Spleen (tissue), 11 donors: ENCODE data around the gene GALNTL6. TPM values are rescaled to one million over a fixed set of nuclear protein-coding genes. Genes with fewer than 3 reads are reported as not detected.

Source experiments
- DNase-seq: peaks from one replicate; pipeline ENCODE4 v3.0.0-alpha.2; 2020
- H3K27ac ChIP-seq, 8 donors: fragments of 200-600 bp; sonication (generic) in 7 of 8; 1 replicate in 4 of 8; 2 replicates in 4 of 8; pipeline versions ENCODE4 v1.5.0 to v1.8.0; 2016 to 2021; ENCODE audit warnings: inconsistent platforms in 4 of 8, mild to moderate bottlenecking in 4 of 8, moderate library complexity in 1 of 8
- H3K27me3 ChIP-seq, 7 donors: fragments of 200-600 bp; sonication (generic) in 6 of 7; replicated peaks in 1 of 7; 1 replicate in 4 of 7; 2 replicates in 3 of 7; pipeline versions ENCODE4 v1.5.0 to v1.8.0; 2016 to 2021; ENCODE audit warnings: inconsistent platforms in 3 of 7, mild to moderate bottlenecking in 1 of 7
- H3K36me3 ChIP-seq, 6 donors: fragments of 200-600 bp; sonication (generic) in 5 of 6; 1 replicate in 4 of 6; 2 replicates in 2 of 6; pipeline versions ENCODE4 v1.5.0 to v1.8.0; 2016 to 2021; ENCODE audit warnings: inconsistent platforms in 2 of 6
- H3K4me1 ChIP-seq, 6 donors: fragments of 200-600 bp; sonication (generic) in 5 of 6; 1 replicate in 3 of 6; 2 replicates in 3 of 6; pipeline versions ENCODE4 v1.5.0 to v1.8.0; 2016 to 2021; ENCODE audit warnings: inconsistent platforms in 3 of 6
- H3K4me3 ChIP-seq, 8 donors: fragments of 200-600 bp; sonication (generic) in 7 of 8; 1 replicate in 4 of 8; 2 replicates in 4 of 8; pipeline versions ENCODE4 v1.5.0 to v1.8.0; 2016 to 2021; ENCODE audit warnings: inconsistent platforms in 4 of 8, mild to moderate bottlenecking in 4 of 8, moderate library complexity in 2 of 8
- H3K9me3 ChIP-seq, 8 donors: fragments of 200-600 bp; sonication (generic) in 7 of 8; 1 replicate in 4 of 8; 2 replicates in 4 of 8; pipeline versions ENCODE4 v1.5.0 to v1.8.0; 2016 to 2021; ENCODE audit warnings: inconsistent platforms in 4 of 8
- CTCF ChIP-seq, 11 experiments: fragments of 200-600 bp in 7 of 11; fragments of 450-650 bp in 4 of 11; sonication (generic) in 4 of 11; IDR thresholded peaks in 8 of 11; conservative IDR thresholded peaks in 3 of 11; 1 replicate in 7 of 11; 2 replicates in 4 of 11; pipeline versions ENCODE4 v1.4.0 to v1.8.0; 2016 to 2021; ENCODE audit warnings: antibody characterized with exemption in 11 of 11, inconsistent platforms in 4 of 11, mild to moderate bottlenecking in 1 of 11
- POLR2A ChIP-seq, 3 donors: fragments of 450-650 bp; IDR thresholded peaks; one replicate each; pipeline ENCODE4 v1.5.1; 2017; ENCODE audit warnings: antibody characterized with exemption in 3 of 3, mild to moderate bottlenecking in 1 of 3
- POLR2AphosphoS5 ChIP-seq, 3 donors: sonication (generic); formaldehyde crosslinking; IDR thresholded peaks; one replicate each; pipeline ENCODE4 v1.5.1; 2017; ENCODE audit warnings: antibody characterized with exemption in 3 of 3
- WGBS, 5 donors: extraction: QIAGEN DNeasy Blood & Tissue Kit in 3 of 5; methylation state at CpG; one replicate each; pipeline versions ENCODE4 v1.1.5 to v1.1.7; 2013 to 2018; 5-methylcytosine and 5-hydroxymethylcytosine counted together
- intact Hi-C: fragments of 100-400 bp; cut with DNase I; formaldehyde crosslinking; loops from one replicate; pipeline ENCODE4 v1.15.0; 2023; ENCODE audit warnings: low total_unique reads
- polyA plus RNA-seq, 3 donors: library from polyadenylated mRNA; stranded (reverse); fragments of 200-250 nt; gene quantifications; one replicate each; pipeline ENCODE4 v1.2.1, GENCODE V29; 2013
- total RNA-seq, 7 donors: library from RNA; depleted of rRNA in 3 of 7; stranded (reverse); fragments of >200 nt in 3 of 7; fragmentation: NEBNext Ultra II Directional in 4 of 7; extraction: Animal tissue kit (Norgen Biotek cat#: 25700) in 4 of 7; gene quantifications; one replicate each; pipeline versions ENCODE4 v1.1.0 to v1.2.1, GENCODE V29; 2016 to 2021
- donor health status: healthy with polysubstance abuse.
- donor health status: DM: no; HTN: no; CAD: no; lungs with moderate emphysema.
- donor health status: DM: no; HTN: no; CAD: no.
- donor health status: Bipolar disorder and iron deficiency.
- donor health status: healthy.
- donor health status: DM: no; HTN: no; CAD: no.
- donor health status: DM: yes; HTN: yes; CAD: no.

GALNTL6 gene
- total and polyA plus RNA-seq, 10 donors = 3.2 to 12.5 (median 7.1) TPM

GRCh38 chr4:172390331-172390730 is 577.1 kb downstream of the GALNTL6 start:
- no peak for DNase-seq
- 75 to 95% (median 87%) methylated on average over 1 of the region's 1 CpG for WGBS, 5 donors
- H3K9me3 ChIP-seq = peaks cover 0 to 6% (median 0%) of the 10 kb centered on the region in 8 donors
- TF ChIP-seq POLR2AphosphoS5 (IDR thresholded peaks at IDR 0.05) (no peak), POLR2A (IDR thresholded peaks at IDR 0.05) (no peak), CTCF (IDR thresholded peaks at IDR 0.05 in 8 of 11, conservative IDR thresholded peaks at IDR 0.05 in 3 of 11) (no peak)
- no peak overlapping the region for H3K27ac ChIP-seq
- no peaks in the 10 kb centered on the region for H3K36me3 ChIP-seq
- H3K4me3 ChIP-seq = no peak overlapping the region
- no peaks in the 10 kb centered on the region for H3K4me1 ChIP-seq
- H3K27me3 ChIP-seq = no peaks in the 10 kb centered on the region
- intact Hi-C loops = no loop called here

GRCh38 chr4:172392741-172393140 is 579.5 kb downstream of the GALNTL6 start:
- no peak overlapping the region for H3K27ac ChIP-seq
- 87 to 93% (median 89%) methylated on average over 10 of the region's 10 CpGs for WGBS, 5 donors
- DNase-seq = no peak
- no peaks in the 10 kb centered on the region for H3K9me3 ChIP-seq
- no peaks in the 10 kb centered on the region for H3K36me3 ChIP-seq
- H3K4me1 ChIP-seq = no peaks in the 10 kb centered on the region
- intact Hi-C loops = no loop called here
- TF ChIP-seq POLR2A (IDR thresholded peaks at IDR 0.05) (no peak), CTCF (IDR thresholded peaks at IDR 0.05 in 8 of 11, conservative IDR thresholded peaks at IDR 0.05 in 3 of 11) (no peak), POLR2AphosphoS5 (IDR thresholded peaks at IDR 0.05) (no peak)
- no peaks in the 10 kb centered on the region for H3K27me3 ChIP-seq
- H3K4me3 ChIP-seq = no peak overlapping the region

GRCh38 chr4:172393220-172393619 is 580.0 kb downstream of the GALNTL6 start:
- intact Hi-C loops = no loop called here
- Histone ChIP-seq H3K36me3 (no peaks in the 10 kb centered on the region), H3K4me1 (no peaks in the 10 kb centered on the region), H3K9me3 (no peaks in the 10 kb centered on the region), H3K27me3 (no peaks in the 10 kb centered on the region), H3K4me3 (no peak overlapping the region), H3K27ac (no peak overlapping the region)
- WGBS, 5 donors = 67 to 78% (median 76%) methylated on average over 3 of the region's 3 CpGs
- TF ChIP-seq CTCF (IDR thresholded peaks at IDR 0.05 in 8 of 11, conservative IDR thresholded peaks at IDR 0.05 in 3 of 11) (no peak), POLR2A (IDR thresholded peaks at IDR 0.05) (no peak), POLR2AphosphoS5 (IDR thresholded peaks at IDR 0.05) (no peak)
- no peak for DNase-seq

GRCh38 chr4:172404676-172405075 is 591.5 kb downstream of the GALNTL6 start:
- WGBS, 5 donors = 82 to 94% (median 87%) methylated on average over 3 of the region's 3 CpGs
- Histone ChIP-seq H3K4me3 (no peak overlapping the region), H3K27ac (no peak overlapping the region), H3K9me3 (no peaks in the 10 kb centered on the region), H3K27me3 (no peaks in the 10 kb centered on the region), H3K4me1 (no peaks in the 10 kb centered on the region), H3K36me3 (no peaks in the 10 kb centered on the region)
- no peak for DNase-seq
- intact Hi-C loops = no loop called here
- TF ChIP-seq POLR2A (IDR thresholded peaks at IDR 0.05) (no peak), CTCF (IDR thresholded peaks at IDR 0.05 in 8 of 11, conservative IDR thresholded peaks at IDR 0.05 in 3 of 11) (no peak), POLR2AphosphoS5 (IDR thresholded peaks at IDR 0.05) (no peak)
